GM13976 (cell line): Measurements from ENCODE around the gene NUP93.

ENCODE experiments used
- DNase-seq: peaks from one replicate; pipeline ENCODE4 v3.0.0; 2012; ENCODE audit warnings: low spot score
- in situ Hi-C: fragments of 300-500 bp; cut with MboI; formaldehyde crosslinking; loops from one replicate; pipeline ENCODE4 v1.12.0; 2022; ENCODE audit warnings: low sequenced_read_pairs, mixed read lengths, inconsistent platforms; ENCODE audit not compliant: unreplicated experiment
- TF ChIP-seq, protein P1 (sequence below): IDR thresholded peaks from 2 replicates; pipeline ENCODE4 v1.5.1; 2012; ENCODE audit warnings: borderline replicate concordance, mild to moderate bottlenecking; ENCODE audit not compliant: insufficient read depth; ENCODE audit errors: extremely low read depth, missing control alignments, control extremely low read depth

NUP93 gene

DNA sequence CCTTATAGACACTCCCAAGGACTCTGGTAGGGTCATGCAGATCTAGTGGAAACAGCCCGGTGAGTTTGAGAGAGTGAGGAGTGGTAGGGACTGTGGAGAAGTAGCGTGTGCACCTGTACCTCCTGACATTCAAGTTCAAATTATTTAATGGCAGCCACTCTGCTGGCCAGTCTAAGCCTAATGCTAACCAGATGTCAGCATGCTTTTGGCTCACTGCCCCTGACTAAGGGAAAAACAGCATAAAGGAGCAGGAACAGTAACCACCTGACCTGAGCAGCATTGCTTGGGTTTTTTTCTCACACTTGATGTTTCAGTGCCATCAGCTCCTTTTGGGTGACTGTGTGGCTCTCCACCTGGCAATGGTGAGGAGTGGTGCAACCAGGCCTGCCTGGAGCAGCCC is 111.3 kb downstream of the NUP93 start:
- TF ChIP-seq, protein P1, sequence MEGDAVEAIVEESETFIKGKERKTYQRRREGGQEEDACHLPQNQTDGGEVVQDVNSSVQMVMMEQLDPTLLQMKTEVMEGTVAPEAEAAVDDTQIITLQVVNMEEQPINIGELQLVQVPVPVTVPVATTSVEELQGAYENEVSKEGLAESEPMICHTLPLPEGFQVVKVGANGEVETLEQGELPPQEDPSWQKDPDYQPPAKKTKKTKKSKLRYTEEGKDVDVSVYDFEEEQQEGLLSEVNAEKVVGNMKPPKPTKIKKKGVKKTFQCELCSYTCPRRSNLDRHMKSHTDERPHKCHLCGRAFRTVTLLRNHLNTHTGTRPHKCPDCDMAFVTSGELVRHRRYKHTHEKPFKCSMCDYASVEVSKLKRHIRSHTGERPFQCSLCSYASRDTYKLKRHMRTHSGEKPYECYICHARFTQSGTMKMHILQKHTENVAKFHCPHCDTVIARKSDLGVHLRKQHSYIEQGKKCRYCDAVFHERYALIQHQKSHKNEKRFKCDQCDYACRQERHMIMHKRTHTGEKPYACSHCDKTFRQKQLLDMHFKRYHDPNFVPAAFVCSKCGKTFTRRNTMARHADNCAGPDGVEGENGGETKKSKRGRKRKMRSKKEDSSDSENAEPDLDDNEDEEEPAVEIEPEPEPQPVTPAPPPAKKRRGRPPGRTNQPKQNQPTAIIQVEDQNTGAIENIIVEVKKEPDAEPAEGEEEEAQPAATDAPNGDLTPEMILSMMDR = no peak
- in situ Hi-C loops = no loop called here
- no peak for DNase-seq

DNA sequence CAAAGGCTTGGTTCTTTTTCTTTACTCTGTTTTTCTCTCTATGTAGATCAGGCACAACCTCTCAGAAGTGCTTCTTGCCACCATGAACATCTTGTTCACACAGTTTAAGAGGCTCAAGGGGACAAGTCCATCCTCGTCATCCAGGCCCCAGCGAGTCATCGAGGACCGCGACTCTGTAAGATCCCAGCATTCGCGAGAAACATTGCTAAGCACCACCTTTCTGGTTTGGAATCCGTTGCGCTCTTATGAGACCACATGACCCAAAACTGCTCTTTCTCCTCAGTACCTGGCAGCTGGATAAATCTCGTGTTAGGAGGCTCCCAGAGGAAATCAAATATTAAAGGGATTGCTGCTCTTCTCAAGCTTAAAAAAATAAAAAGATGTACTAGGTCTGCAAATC is 111.7 kb downstream of the NUP93 start:
- TF ChIP-seq, protein P1 = no peak
- in situ Hi-C loops = no loop called here

DNA sequence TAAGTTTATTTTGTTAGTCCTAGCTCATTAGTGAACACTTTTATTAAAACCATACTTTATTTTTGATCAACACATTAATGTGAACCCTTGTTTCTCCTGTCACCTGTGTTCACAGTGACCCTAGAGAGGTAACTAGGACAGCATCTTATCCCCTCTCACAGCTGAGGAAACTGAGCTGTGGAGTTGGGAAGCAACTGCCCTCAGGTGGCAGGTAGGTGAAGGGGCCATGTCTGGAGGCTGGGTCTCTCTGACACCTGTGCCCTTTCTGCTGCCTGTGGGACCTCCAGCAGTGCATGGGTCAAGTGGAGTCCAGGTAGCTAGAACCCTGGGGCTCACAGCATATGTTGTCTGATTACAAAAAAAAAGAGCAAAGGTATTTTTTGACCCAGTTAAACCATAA is 112.2 kb downstream of the NUP93 start:
- TF ChIP-seq, protein P1 = no peak
- in situ Hi-C loops = no loop called here
- no peak for DNase-seq

More for the DNA sequence above, 111.7 kb downstream of the NUP93 start:
- no peak for DNase-seq

DNA sequence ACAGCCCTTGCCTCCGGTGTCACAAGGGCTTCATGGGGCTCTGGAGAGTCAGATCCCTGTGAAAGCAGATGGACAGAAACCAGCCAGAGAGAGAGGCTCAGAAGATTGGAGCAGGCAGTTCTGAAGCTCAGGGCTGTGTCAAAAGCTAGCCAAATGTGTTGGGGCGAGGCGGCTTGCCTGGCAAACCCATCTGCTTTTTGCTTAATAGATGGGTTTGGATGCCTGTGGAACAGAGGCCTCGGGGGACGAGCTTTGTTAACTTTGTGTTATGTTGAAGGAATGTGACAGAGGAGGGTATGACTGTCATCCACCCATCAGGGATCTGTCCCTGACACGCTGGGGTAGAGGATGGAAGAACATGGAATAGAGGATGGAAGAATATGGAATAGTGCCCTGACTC is 114.1 kb downstream of the NUP93 start:
- TF ChIP-seq, protein P1 = no peak
- no peak for DNase-seq
- in situ Hi-C loops = no loop called here

DNA sequence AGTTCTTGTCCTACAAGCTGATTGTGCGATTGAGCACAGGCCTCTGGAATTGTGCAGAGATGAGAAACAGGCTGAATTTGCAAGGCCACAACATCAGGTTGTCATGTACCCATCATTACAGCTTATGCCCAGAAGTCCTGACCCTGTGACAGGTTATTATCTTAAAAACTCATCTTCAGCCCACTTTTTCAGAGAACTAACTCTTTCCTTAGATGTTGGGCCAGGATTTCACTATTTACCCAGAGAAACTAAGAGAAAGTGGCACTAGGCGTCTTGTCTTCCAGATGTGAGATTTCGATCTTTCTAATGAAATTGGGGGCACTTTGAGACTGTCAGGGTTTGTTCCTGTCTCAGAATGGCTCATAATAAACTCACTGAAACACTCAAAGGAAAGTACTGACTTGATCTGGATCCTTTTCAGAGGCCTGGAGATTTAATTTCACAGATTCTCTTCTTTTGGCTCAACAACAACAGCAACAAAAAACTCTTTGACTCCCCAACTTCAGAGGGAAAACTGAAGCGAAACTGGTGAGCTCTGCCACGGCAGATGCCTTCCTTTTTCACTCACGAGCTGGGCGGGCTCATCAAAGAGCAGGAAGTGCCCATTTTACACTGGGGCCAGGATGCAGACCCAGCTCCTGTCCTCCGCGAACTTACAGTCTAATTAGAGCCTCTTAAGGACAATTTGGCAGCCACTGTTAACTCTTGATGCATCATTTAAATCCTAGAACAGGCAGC is 117.4 kb downstream of the NUP93 start:
- TF ChIP-seq, protein P1 = no peak
- no peak for DNase-seq
- in situ Hi-C loops = no loop called here

DNA sequence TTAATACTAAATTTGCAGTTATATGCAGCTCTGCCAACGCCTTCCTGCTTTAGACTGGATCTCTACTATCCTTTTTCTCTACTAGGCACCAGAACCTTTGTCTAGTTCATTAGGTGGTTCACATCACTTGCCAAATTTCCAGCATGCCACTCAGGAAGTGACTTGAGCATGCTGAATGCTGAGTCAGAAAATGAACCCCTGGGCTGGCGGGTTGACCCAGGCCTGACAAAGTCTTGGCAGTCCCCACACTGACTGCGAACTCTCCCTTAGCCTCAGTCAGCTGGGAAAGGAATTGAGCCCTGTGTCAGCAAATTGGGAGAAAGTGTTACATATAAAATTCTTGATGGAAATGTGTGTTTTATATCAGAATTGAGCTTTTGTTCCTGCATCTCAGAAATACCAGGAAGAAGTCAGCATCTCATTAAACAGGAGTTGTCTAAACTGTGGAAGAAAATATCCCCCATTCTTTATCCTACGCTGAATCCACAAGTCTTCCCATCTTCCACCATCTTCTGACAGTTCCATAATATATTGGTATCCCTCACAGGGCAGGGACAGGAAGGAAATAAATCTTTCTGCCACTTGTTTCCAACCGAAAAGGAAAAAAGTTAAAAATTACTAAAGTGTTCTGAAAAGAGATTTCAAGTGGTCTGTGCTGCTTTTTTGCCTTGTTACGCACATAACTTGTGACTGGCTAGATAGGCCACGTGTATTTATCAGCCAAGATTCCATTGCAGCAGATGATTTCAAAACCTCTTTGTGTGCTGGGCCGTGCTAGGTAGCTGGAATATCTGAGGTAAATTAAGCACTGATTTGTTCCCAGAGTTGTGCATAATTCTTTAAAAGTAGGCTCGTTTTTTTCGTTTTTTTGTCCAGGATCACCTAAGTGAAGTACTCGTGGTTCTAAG is 118.4 kb downstream of the NUP93 start:
- no peak for DNase-seq

More for the DNA sequence above, 118.4 kb downstream of the NUP93 start:
- in situ Hi-C loops = no loop called here
- TF ChIP-seq, protein P1 = no peak
